Esophagus squamous epithelium (tissue), 5 donors: ENCODE data around the gene GGT5. TPM values are rescaled to one million over a fixed set of nuclear protein-coding genes. Genes with fewer than 3 reads are reported as not detected.
"Not testable (repeated sequence)": the region's sequence is repeated elsewhere in the genome, so short reads cannot be mapped to it uniquely, and the experiment has no call there.

Source experiments
- DNase-seq: peaks from one replicate; lab custom pipeline; 2025; lab: John Stamatoyannopoulos, UW
- H3K27ac ChIP-seq, 4 donors: fragments of 200-600 bp; sonication (generic); one replicate each; pipeline ENCODE4 v1.5.1; 2016 to 2019; ENCODE audit warnings: mild to moderate bottlenecking in 1 of 4
- H3K27me3 ChIP-seq, 4 donors: fragments of 200-600 bp; sonication (generic); 1 replicate in 3 of 4; 2 replicates in 1 of 4; pipeline versions ENCODE4 v1.5.1 to v1.6.0; 2017 to 2021; ENCODE audit warnings: antibody characterized with exemption in 1 of 4
- H3K36me3 ChIP-seq, 3 donors: fragments of 200-600 bp; sonication (generic); one replicate each; pipeline ENCODE4 v1.5.1; 2016 to 2019
- H3K4me1 ChIP-seq, 3 donors: fragments of 200-600 bp; sonication (generic); one replicate each; pipeline ENCODE4 v1.5.1; 2017 to 2019
- H3K4me3 ChIP-seq, 4 donors: fragments of 200-600 bp; sonication (generic); 1 replicate in 3 of 4; 2 replicates in 1 of 4; pipeline ENCODE4 v1.5.1; 2016 to 2019; ENCODE audit warnings: mild to moderate bottlenecking in 2 of 4, moderate library complexity in 1 of 4
- H3K9me3 ChIP-seq, 3 donors: fragments of 200-600 bp; sonication (generic); one replicate each; pipeline ENCODE4 v1.5.1; 2016 to 2019
- CTCF ChIP-seq, 6 experiments: fragments of 450-650 bp in 4 of 6; fragments of 200-600 bp in 2 of 6; sonication (generic) in 2 of 6; IDR thresholded peaks; one replicate each; pipeline ENCODE4 v1.5.1; 2016 to 2019; ENCODE audit warnings: antibody characterized with exemption in 6 of 6, mild to moderate bottlenecking in 4 of 6, moderate library complexity in 4 of 6
- POLR2A ChIP-seq, 4 donors: fragments of 450-650 bp; IDR thresholded peaks; one replicate each; pipeline ENCODE4 v1.6.1; 2017; ENCODE audit warnings: antibody characterized with exemption in 4 of 4, mild to moderate bottlenecking in 4 of 4, moderate library complexity in 3 of 4
- WGBS, 2 donors: methylation state at CpG; one replicate each; pipeline ENCODE4 v1.1.5; 2018; 5-methylcytosine and 5-hydroxymethylcytosine counted together
- intact Hi-C: fragments of 100-400 bp; cut with DNase I; formaldehyde crosslinking; loops from one replicate; pipeline ENCODE4 v1.15.0; 2022
- total RNA-seq, 4 donors: library from RNA; depleted of rRNA; stranded (reverse); fragments of >200 nt; gene quantifications; one replicate each; pipeline ENCODE4 v1.1.0, GENCODE V29; 2016
- donor health status: DM: yes; HTN: yes; CAD: no.

Gene GGT5, protein sequence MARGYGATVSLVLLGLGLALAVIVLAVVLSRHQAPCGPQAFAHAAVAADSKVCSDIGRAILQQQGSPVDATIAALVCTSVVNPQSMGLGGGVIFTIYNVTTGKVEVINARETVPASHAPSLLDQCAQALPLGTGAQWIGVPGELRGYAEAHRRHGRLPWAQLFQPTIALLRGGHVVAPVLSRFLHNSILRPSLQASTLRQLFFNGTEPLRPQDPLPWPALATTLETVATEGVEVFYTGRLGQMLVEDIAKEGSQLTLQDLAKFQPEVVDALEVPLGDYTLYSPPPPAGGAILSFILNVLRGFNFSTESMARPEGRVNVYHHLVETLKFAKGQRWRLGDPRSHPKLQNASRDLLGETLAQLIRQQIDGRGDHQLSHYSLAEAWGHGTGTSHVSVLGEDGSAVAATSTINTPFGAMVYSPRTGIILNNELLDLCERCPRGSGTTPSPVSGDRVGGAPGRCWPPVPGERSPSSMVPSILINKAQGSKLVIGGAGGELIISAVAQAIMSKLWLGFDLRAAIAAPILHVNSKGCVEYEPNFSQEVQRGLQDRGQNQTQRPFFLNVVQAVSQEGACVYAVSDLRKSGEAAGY
- total RNA-seq = 10 to 100 TPM in 2 of 4 donors, 1 to 10 TPM in 2; 2.6 to 26.5 (median 7.1) TPM

DNA sequence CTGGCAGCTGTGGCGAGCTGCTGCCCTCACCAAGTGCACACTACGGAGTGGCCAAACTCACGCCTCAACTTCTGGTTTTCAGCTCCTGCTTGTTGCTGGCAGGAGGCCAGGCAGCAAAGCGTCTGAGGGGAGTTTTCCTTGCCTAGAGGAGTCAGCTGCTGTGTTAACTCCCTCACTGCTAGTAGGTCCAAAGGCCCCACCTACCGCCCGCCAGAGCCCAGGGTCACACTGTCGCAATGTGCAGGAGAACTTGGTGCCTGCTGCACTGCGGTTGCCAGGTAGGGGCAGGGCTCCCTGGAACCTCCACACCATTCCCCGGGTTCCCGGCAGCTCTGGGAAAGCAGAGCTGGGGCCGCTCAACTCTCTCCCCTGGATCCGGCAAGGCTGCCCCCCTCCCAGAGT is at the start of gene GGT5:
Gene GGT5, minus strand, starts transcription at position 53 of the 402 bp plus-strand sequence. CDS start 357 bp downstream, outside the sequence.
- not testable (repeated sequence) for H3K27me3 ChIP-seq, DNase-seq, H3K9me3 ChIP-seq, H3K36me3 ChIP-seq
- intact Hi-C loops = loop anchor here (5.0 kb wide), 1 partner anchor 58 kb away; no protein-coding TSS in a partner anchor
- peaks cover 3 to 62% (median 41%) of the 10 kb centered on the region in 3 donors for H3K4me1 ChIP-seq
- 10% methylated on average over 2 of the region's 12 CpGs; no CpG with 5 or more reads in 1 of the 2 donors for WGBS, 2 donors
- H3K27ac ChIP-seq = peak within 1 kb of the TSS; percentile 71 to 92 (median 83)
- H3K4me3 ChIP-seq = peak within 1 kb of the TSS; percentile 18 to 62 (median 38)

DNA sequence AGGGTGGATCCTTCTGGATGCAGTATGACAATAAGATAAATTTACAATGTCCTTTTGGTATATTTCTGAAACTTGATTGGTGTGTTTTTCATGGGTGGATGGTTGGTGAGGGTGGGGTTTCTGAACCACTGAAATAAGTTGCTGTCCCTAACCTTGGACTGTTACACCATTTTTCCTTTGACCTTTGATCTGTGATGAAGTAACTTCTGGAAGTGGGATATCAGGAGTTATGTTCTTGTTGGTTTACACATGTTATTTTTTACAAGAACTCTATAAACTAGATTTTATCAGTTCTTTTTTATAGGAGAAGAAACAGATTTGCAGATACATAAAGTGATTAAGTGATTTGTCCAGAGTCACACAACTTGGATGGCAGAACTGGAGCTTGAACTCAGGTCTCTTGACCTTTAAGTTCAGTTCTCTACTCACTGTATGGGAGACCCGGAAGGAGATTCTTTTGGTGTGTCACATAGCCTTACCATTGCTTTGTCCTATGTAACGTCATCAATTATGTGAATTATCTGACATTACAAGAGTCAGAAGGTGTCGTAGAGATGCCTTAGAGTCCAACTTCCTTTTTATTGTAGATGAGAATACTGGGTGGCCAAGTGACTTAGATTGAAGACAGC is 47.4 kb upstream of the GGT5 start:
- H3K27me3 ChIP-seq, H3K36me3 ChIP-seq, H3K9me3 ChIP-seq, intact Hi-C loops, H3K4me3 ChIP-seq, DNase-seq: not testable (repeated sequence)
- peaks cover 4 to 71% (median 22%) of the 10 kb centered on the region in 3 donors for H3K4me1 ChIP-seq
- peak overlapping the region in 2 of 4 donors; percentile 59 to 79 for H3K27ac ChIP-seq
- WGBS, 2 donors = 79% methylated on average over 2 of the region's 3 CpGs; no CpG with 5 or more reads in 1 of the 2 donors

GRCh38 chr22:24291515-24292201 is 46.8 kb upstream of the GGT5 start:
- Histone ChIP-seq H3K27me3 (no peaks in the 10 kb centered on the region), H3K9me3 (no peaks in the 10 kb centered on the region), H3K4me1 (peaks cover 4 to 76% (median 22%) of the 10 kb centered on the region in 3 donors), H3K27ac (peak overlapping the region in 3 of 4 donors; percentile 59 to 79 (median 67)), H3K36me3 (no peaks in the 10 kb centered on the region), H3K4me3 (no peak overlapping the region)
- WGBS, 2 donors = 70 to 75% methylated on average over 3 of the region's 3 CpGs
- TF ChIP-seq CTCF (IDR thresholded peaks at IDR 0.05) (no peak), POLR2A (IDR thresholded peaks at IDR 0.05) (no peak)
- intact Hi-C loops = no loop called here
- no peak for DNase-seq

GRCh38 chr22:24290459-24290858 is 45.6 kb upstream of the GGT5 start:
- H3K27me3 ChIP-seq = no peaks in the 10 kb centered on the region
- no peak for DNase-seq
- H3K4me3 ChIP-seq = no peak overlapping the region
- H3K4me1 ChIP-seq = peaks cover 4 to 82% (median 25%) of the 10 kb centered on the region in 3 donors
- H3K9me3 ChIP-seq = no peaks in the 10 kb centered on the region
- intact Hi-C loops = no loop called here
- H3K36me3 ChIP-seq = no peaks in the 10 kb centered on the region
- H3K27ac ChIP-seq = peak overlapping the region; percentile 15 to 79 (median 72)
- TF ChIP-seq POLR2A (IDR thresholded peaks at IDR 0.05) = no peak
- no peak for TF ChIP-seq CTCF (IDR thresholded peaks at IDR 0.05)

GRCh38 chr22:24289741-24290163 is 44.9 kb upstream of the GGT5 start:
- Histone ChIP-seq H3K27me3 (no peaks in the 10 kb centered on the region), H3K4me3 (no peak overlapping the region), H3K9me3 (no peaks in the 10 kb centered on the region), H3K36me3 (no peaks in the 10 kb centered on the region), H3K4me1 (peaks cover 7 to 88% (median 27%) of the 10 kb centered on the region in 3 donors), H3K27ac (peak overlapping the region; percentile 33 to 79 (median 72))
- DNase-seq = no peak
- intact Hi-C loops = no loop called here
- WGBS, 2 donors = 40 to 43% methylated on average over 4 of the region's 4 CpGs
- no peak for TF ChIP-seq POLR2A (IDR thresholded peaks at IDR 0.05)
- no peak for TF ChIP-seq CTCF (IDR thresholded peaks at IDR 0.05)
